OCI-LY3 (cell line): ENCODE data around the gene ACTRT2.

Experiments used
- H2AFZ ChIP-seq: fragments of 200-600, 300-600 bp; shearing (Covaris generic); 2 replicates; pipeline ENCODE4 v1.6.0; 2014; ENCODE audit warnings: antibody characterized with exemption, low read depth, low read length
- H3K27ac ChIP-seq: fragments of 200-600, 300-600 bp; sonication (generic); 2 replicates; pipeline ENCODE4 v1.5.1; 2014; ENCODE audit warnings: mild to moderate bottlenecking, low read length, moderate library complexity, mixed read lengths
- H3K27me3 ChIP-seq: fragments of 200-600, 300-600 bp; sonication (generic); 2 replicates; pipeline ENCODE4 v1.6.1; 2014; ENCODE audit warnings: low read depth, low read length, mixed read lengths
- H3K36me3 ChIP-seq: fragments of 200-600, 300-600 bp; sonication (generic); replicated peaks from 2 replicates; pipeline ENCODE3; 2014; ENCODE audit warnings: low read depth, low read length, mixed read lengths
- H3K4me1 ChIP-seq: fragments of 300-600, 200-600 bp; sonication (generic); 2 replicates; pipeline ENCODE4 v1.6.1; 2014; ENCODE audit warnings: low read length, mixed read lengths
- H3K4me2 ChIP-seq: fragments of 200-600, 300-600 bp; sonication (generic); 2 replicates; pipeline ENCODE4 v1.6.1; 2014; ENCODE audit warnings: low read length, mixed read lengths
- H3K4me3 ChIP-seq: fragments of 300-600, 200-600 bp; sonication (generic); 2 replicates; pipeline ENCODE4 v1.5.1; 2014; ENCODE audit warnings: antibody characterized with exemption, mild to moderate bottlenecking, low read length, moderate library complexity
- H3K79me2 ChIP-seq: fragments of 300-600, 200-600 bp; shearing (Covaris generic); 2 replicates; pipeline ENCODE4 v1.6.1; 2014; ENCODE audit warnings: mild to moderate bottlenecking, low read length, mixed read lengths
- H3K9ac ChIP-seq: fragments of 300-600, 200-600 bp; shearing (Covaris generic); 2 replicates; pipeline ENCODE4 v1.6.0; 2014; ENCODE audit warnings: mild to moderate bottlenecking, low read length, moderate library complexity
- H3K9me3 ChIP-seq: fragments of 200-600, 300-600 bp; shearing (Covaris generic); 2 replicates; pipeline ENCODE4 v1.6.1; 2014; ENCODE audit warnings: low read length, mixed read lengths; ENCODE audit not compliant: insufficient read depth
- H4K20me1 ChIP-seq: fragments of 200-600, 300-600 bp; sonication (generic); 2 replicates; pipeline ENCODE4 v1.6.1; 2016; ENCODE audit warnings: low read length, mixed read lengths; ENCODE audit not compliant: insufficient read depth
- CTCF ChIP-seq: fragments of 200-600, 300-600 bp; sonication (generic); IDR thresholded peaks from 2 replicates; pipeline ENCODE4 v1.5.1; 2014; ENCODE audit warnings: antibody characterized with exemption, low read length, low read depth
- EZH2phosphoT487 ChIP-seq: fragments of 200-600 bp; shearing (Covaris generic); IDR thresholded peaks from 2 replicates; pipeline ENCODE4 v1.6.1; 2018; ENCODE audit warnings: antibody characterized with exemption, mixed run types, low read depth

The ACTRT2 gene

GRCh38 chr1:3068564-3069431 lies 47.5 kb downstream of the ACTRT2 start, which contains the start of gene PRDM16:
Gene PRDM16, plus strand, starts transcription at chr1:3069203. Its CDS starts 57 bp downstream, at chr1:3069260.
- Histone ChIP-seq H3K9me3 (no peaks in the 10 kb centered on the region), H2AFZ (no peak within 1 kb of the TSS), H3K36me3 (no peaks in the 10 kb centered on the region), H3K27ac (no peak within 1 kb of the TSS), H3K79me2 (no peaks in the 10 kb centered on the region), H3K4me2 (no peak within 1 kb of the TSS), H3K4me1 (no peaks in the 10 kb centered on the region), H3K9ac (no peak within 1 kb of the TSS), H3K27me3 (no peaks in the 10 kb centered on the region), H3K4me3 (no peak within 1 kb of the TSS), H4K20me1 (no peaks in the 10 kb centered on the region)
- TF ChIP-seq CTCF (no peak), EZH2phosphoT487 (no peak)

- TF ChIP-seq CTCF (no peak), EZH2phosphoT487 (no peak)
- Histone ChIP-seq H3K79me2 (no peaks in the 10 kb centered on the region), H3K4me3 (no peak overlapping the region), H3K9ac (no peak overlapping the region), H3K4me2 (no peak overlapping the region), H2AFZ (no peak overlapping the region), H4K20me1 (no peaks in the 10 kb centered on the region), H3K4me1 (no peaks in the 10 kb centered on the region), H3K36me3 (no peaks in the 10 kb centered on the region), H3K9me3 (no peaks in the 10 kb centered on the region), H3K27ac (no peak overlapping the region), H3K27me3 (no peaks in the 10 kb centered on the region)
Observed at GRCh38 chr1:3069491-3070308, 48.4 kb downstream of the ACTRT2 start.

- Histone ChIP-seq H3K4me3 (no peak overlapping the region), H3K4me1 (no peaks in the 10 kb centered on the region), H3K27me3 (no peaks in the 10 kb centered on the region), H3K27ac (no peak overlapping the region), H4K20me1 (no peaks in the 10 kb centered on the region), H2AFZ (no peak overlapping the region), H3K9ac (no peak overlapping the region), H3K79me2 (no peaks in the 10 kb centered on the region), H3K4me2 (no peak overlapping the region), H3K36me3 (no peaks in the 10 kb centered on the region), H3K9me3 (no peaks in the 10 kb centered on the region)
- TF ChIP-seq CTCF (no peak), EZH2phosphoT487 (no peak)
Observed at GRCh38 chr1:3070309-3070643, 49.0 kb downstream of the ACTRT2 start.
